CD14-positive monocyte (primary cell): Measurements from ENCODE around the gene TUNAR. TPM values are rescaled to one million over a fixed set of nuclear protein-coding genes. Genes with fewer than 3 reads are reported as not detected.

ENCODE experiments used
- DNase-seq, 3 donors: peaks; one replicate each; pipeline ENCODE4 v3.0.0-alpha.2; 2011 to 2022
- H2AFZ ChIP-seq: 2 replicates; pipeline ENCODE4 v1.6.0; 2012; ENCODE audit warnings: mild to moderate bottlenecking, low read depth, low read length, inconsistent platforms; ENCODE audit not compliant: insufficient read depth, poor library complexity, severe bottlenecking
- H3K27ac ChIP-seq, 2 donors: 1 replicate in 1 of 2; 2 replicates in 1 of 2; pipeline ENCODE4 v1.5.1; 2012 to 2013; ENCODE audit warnings: low read length in 2 of 2, control low read depth in 1 of 2, inconsistent platforms in 1 of 2, low read depth in 1 of 2, mild to moderate bottlenecking in 1 of 2
- H3K27me3 ChIP-seq, 2 donors: one replicate each; pipeline versions ENCODE4 v1.6.0 to v1.6.1; 2011 to 2013; ENCODE audit warnings: low read length in 2 of 2; ENCODE audit not compliant: control insufficient read depth in 2 of 2, insufficient read depth in 2 of 2
- H3K36me3 ChIP-seq, 2 donors: replicated peaks in 1 of 2; 1 replicate in 1 of 2; 2 replicates in 1 of 2; pipeline versions ENCODE4 v1.5.1 to v1.6.1; 2012 to 2013; ENCODE audit warnings: low read length in 2 of 2, control low read depth in 1 of 2, inconsistent platforms in 1 of 2, mild to moderate bottlenecking in 1 of 2; ENCODE audit not compliant: insufficient read depth in 2 of 2, control insufficient read depth in 1 of 2
- H3K4me1 ChIP-seq, 2 donors: 1 replicate in 1 of 2; 2 replicates in 1 of 2; pipeline versions ENCODE4 v1.5.1 to v1.6.1; 2012 to 2013; ENCODE audit warnings: low read length in 2 of 2, control low read depth in 1 of 2, inconsistent platforms in 1 of 2, mild to moderate bottlenecking in 1 of 2, moderate library complexity in 1 of 2; ENCODE audit not compliant: insufficient read depth in 2 of 2, control insufficient read depth in 1 of 2
- H3K4me2 ChIP-seq: replicated peaks from 2 replicates; pipeline ENCODE3; 2012; ENCODE audit warnings: low read length, moderate library complexity, mild to moderate bottlenecking; ENCODE audit not compliant: poor library complexity, severe bottlenecking; ENCODE audit errors: extremely low read depth
- H3K4me3 ChIP-seq, 3 experiments: fragments of 200-600 bp in 1 of 3; sonication (generic) in 1 of 3; replicated peaks in 1 of 3; 1 replicate in 2 of 3; 2 replicates in 1 of 3; pipeline ENCODE4 v1.5.1; 2011 to 2013; ENCODE audit warnings: low read length in 3 of 3, mild to moderate bottlenecking in 3 of 3, control low read depth in 2 of 3, low read depth in 2 of 3, inconsistent platforms in 1 of 3, moderate library complexity in 1 of 3
- H3K79me2 ChIP-seq: 2 replicates; pipeline ENCODE4 v1.6.0; 2012; ENCODE audit warnings: mild to moderate bottlenecking, control low read depth, inconsistent platforms, low read length, moderate library complexity; ENCODE audit not compliant: insufficient read depth
- H3K9ac ChIP-seq: 2 replicates; pipeline ENCODE4 v1.6.0; 2017; ENCODE audit warnings: low read length, mild to moderate bottlenecking; ENCODE audit not compliant: insufficient read depth, poor library complexity, severe bottlenecking
- H3K9me3 ChIP-seq, 2 donors: replicated peaks in 1 of 2; 1 replicate in 1 of 2; 2 replicates in 1 of 2; pipeline versions ENCODE4 v1.5.1 to v1.6.1; 2012 to 2013; ENCODE audit warnings: low read length in 2 of 2, control low read depth in 1 of 2; ENCODE audit not compliant: control insufficient read depth in 1 of 2, insufficient read depth in 1 of 2
- H4K20me1 ChIP-seq: 2 replicates; pipeline ENCODE4 v1.6.0; 2012; ENCODE audit warnings: mild to moderate bottlenecking, low read length, control low read depth, moderate library complexity; ENCODE audit not compliant: insufficient read depth
- H3K27ac Mint-ChIP-seq, 7 donors: one replicate each; pipeline ENCODE4 v1.8.0; 2020; ENCODE audit warnings: mild to moderate bottlenecking in 7 of 7, mixed read lengths in 7 of 7, moderate library complexity in 6 of 7, inconsistent platforms in 2 of 7
- H3K27me3 Mint-ChIP-seq, 3 donors: one replicate each; pipeline ENCODE4 v1.8.0; 2021 to 2022; ENCODE audit warnings: low read depth in 3 of 3, mild to moderate bottlenecking in 3 of 3, mixed read lengths in 3 of 3, moderate library complexity in 3 of 3, inconsistent platforms in 1 of 3
- H3K36me3 Mint-ChIP-seq, 2 donors: one replicate each; pipeline ENCODE4 v1.8.0; 2020; ENCODE audit warnings: mixed read lengths in 2 of 2, inconsistent platforms in 1 of 2, mild to moderate bottlenecking in 1 of 2
- H3K4me1 Mint-ChIP-seq: one replicate; pipeline ENCODE4 v1.8.0; 2020; ENCODE audit warnings: mild to moderate bottlenecking, mixed read lengths
- H3K4me3 Mint-ChIP-seq, 2 donors: one replicate each; pipeline ENCODE4 v1.8.0; 2020; ENCODE audit warnings: mild to moderate bottlenecking in 2 of 2, mixed read lengths in 2 of 2, moderate library complexity in 1 of 2
- H3K9me3 Mint-ChIP-seq, 7 donors: one replicate each; pipeline ENCODE4 v1.8.0; 2020 to 2022; ENCODE audit warnings: mixed read lengths in 7 of 7, mild to moderate bottlenecking in 6 of 7, moderate library complexity in 6 of 7, inconsistent platforms in 2 of 7
- CTCF ChIP-seq: fragments of 200-600 bp; IDR thresholded peaks from one replicate; pipeline ENCODE4 v1.8.0; 2022; ENCODE audit warnings: antibody characterized with exemption, mild to moderate bottlenecking
- WGBS: methylation state at CpG from one replicate; pipeline ENCODE4 v1.1.5; 2013; ENCODE audit warnings: missing lambda C conversion rate; ENCODE audit not compliant: insufficient coverage; 5-methylcytosine and 5-hydroxymethylcytosine counted together
- intact Hi-C, 2 donors: fragments of 100-400 bp; cut with micrococcal nuclease; formaldehyde crosslinking; loops; one replicate each; pipeline versions ENCODE4 v1.15.0 to v1.15.1; 2023
- polyA plus RNA-seq, 3 donors: library from polyadenylated mRNA; depleted of rRNA in 1 of 3; unstranded in 2 of 3; stranded (reverse) in 1 of 3; fragments of 300-500 nt in 2 of 3; fragments of >200 nt in 1 of 3; fragmentation: Illumina TruSeq in 2 of 3; gene quantifications; 1 replicate in 2 of 3; 2 replicates in 1 of 3; pipeline ENCODE4 v1.2.3, GENCODE V29; 2012 to 2021

Gene TUNAR
- polyA plus RNA-seq, 3 donors, result not detected

GRCh38 chr14:95885866-95886265 lies 9.2 kb downstream of the TUNAR start:
- Histone ChIP-seq H3K4me2 (no peak overlapping the region), H4K20me1 (no peaks in the 10 kb centered on the region), H3K27me3 (no peaks in the 10 kb centered on the region), H2AFZ (no peak overlapping the region), H3K36me3 (no peaks in the 10 kb centered on the region), H3K79me2 (no peaks in the 10 kb centered on the region), H3K9ac (no peak overlapping the region), H3K27ac (no peak overlapping the region), H3K9me3 (no peaks in the 10 kb centered on the region), H3K4me3 (no peak overlapping the region), H3K4me1 (no peaks in the 10 kb centered on the region)
- TF ChIP-seq CTCF, result no peak
- intact Hi-C loops, result no loop called here
- WGBS, result 69% methylated on average over 6 of the region's 7 CpGs
- no peak overlapping the region for H3K27ac Mint-ChIP-seq
- peaks cover 0 to 5% (median 0%) of the 10 kb centered on the region in 3 donors for H3K27me3 Mint-ChIP-seq
- H3K4me1 Mint-ChIP-seq, result no peaks in the 10 kb centered on the region
- no peaks in the 10 kb centered on the region for H3K36me3 Mint-ChIP-seq
- DNase-seq, result no peak
- no peak overlapping the region for H3K4me3 Mint-ChIP-seq
- peaks cover 0 to 5% (median 0%) of the 10 kb centered on the region in 7 donors for H3K9me3 Mint-ChIP-seq

- no peaks in the 10 kb centered on the region for H3K4me1 Mint-ChIP-seq
Measured at GRCh38 chr14:95886366-95887056, 9.9 kb downstream of the TUNAR start.

More at GRCh38 chr14:95886366-95887056, 9.9 kb downstream of the TUNAR start:
- Histone ChIP-seq H3K27ac (no peak overlapping the region), H2AFZ (no peak overlapping the region), H3K9me3 (no peaks in the 10 kb centered on the region), H3K79me2 (no peaks in the 10 kb centered on the region), H3K27me3 (no peaks in the 10 kb centered on the region), H3K4me3 (no peak overlapping the region), H3K4me2 (no peak overlapping the region), H3K9ac (no peak overlapping the region), H4K20me1 (no peaks in the 10 kb centered on the region), H3K4me1 (no peaks in the 10 kb centered on the region), H3K36me3 (no peaks in the 10 kb centered on the region)
- WGBS, result 72% methylated on average over 5 of the region's 7 CpGs
- Mint-ChIP-seq H3K4me3 (no peak overlapping the region), H3K27me3 (peaks cover 0 to 5% (median 0%) of the 10 kb centered on the region in 3 donors), H3K9me3 (peaks cover 0 to 5% (median 0%) of the 10 kb centered on the region in 7 donors), H3K36me3 (no peaks in the 10 kb centered on the region), H3K27ac (no peak overlapping the region)
- no peak for TF ChIP-seq CTCF
- intact Hi-C loops, result no loop called here
- DNase-seq, result no peak
